H9 (cell line): Measurements from ENCODE around the gene PHF5A. TPM values are rescaled to one million over a fixed set of nuclear protein-coding genes. Genes with fewer than 3 reads are reported as not detected.

Experiments
- DNase-seq: peaks from one replicate; pipeline ENCODE4 v3.0.0-alpha.2; 2017
- H2AFZ ChIP-seq: one replicate; pipeline ENCODE4 v1.6.1; 2013; ENCODE audit warnings: mild to moderate bottlenecking, low read length, control low read depth, moderate library complexity
- H2AK5ac ChIP-seq: 2 replicates; pipeline ENCODE4 v1.6.1; 2013; ENCODE audit warnings: low read length, control low read depth, mixed read lengths; ENCODE audit not compliant: insufficient read length
- H2BK120ac ChIP-seq: one replicate; pipeline ENCODE4 v1.6.1; 2013; ENCODE audit warnings: low read depth, mild to moderate bottlenecking, low read length, control low read depth, inconsistent platforms; ENCODE audit not compliant: poor library complexity, severe bottlenecking
- H2BK12ac ChIP-seq: 2 replicates; pipeline ENCODE4 v1.6.1; 2013; ENCODE audit warnings: low read length, control low read depth, mixed read lengths, low read depth; ENCODE audit not compliant: insufficient read length
- H2BK15ac ChIP-seq: 2 replicates; pipeline ENCODE4 v1.6.1; 2013; ENCODE audit warnings: low read depth, low read length, control low read depth
- H2BK20ac ChIP-seq: one replicate; pipeline ENCODE4 v1.6.1; 2013; ENCODE audit warnings: low read depth, mild to moderate bottlenecking, low read length, control low read depth, inconsistent platforms; ENCODE audit not compliant: poor library complexity, severe bottlenecking
- H2BK5ac ChIP-seq: 2 replicates; pipeline ENCODE4 v1.6.1; 2013; ENCODE audit warnings: low read length, control low read depth, mixed read lengths; ENCODE audit not compliant: insufficient read length
- H3K14ac ChIP-seq: 2 replicates; pipeline ENCODE4 v1.6.1; 2013; ENCODE audit warnings: low read length, control low read depth; ENCODE audit not compliant: insufficient read depth
- H3K18ac ChIP-seq: 2 replicates; pipeline ENCODE4 v1.6.1; 2013; ENCODE audit warnings: low read depth, mild to moderate bottlenecking, mixed read lengths, low read length, control low read depth; ENCODE audit not compliant: insufficient read length
- H3K23ac ChIP-seq: 2 replicates; pipeline ENCODE4 v1.6.1; 2013; ENCODE audit warnings: low read length, control low read depth, mixed read lengths, low read depth; ENCODE audit not compliant: insufficient read length
- H3K23me2 ChIP-seq: 2 replicates; pipeline ENCODE4 v1.6.1; 2013; ENCODE audit warnings: low read depth, mild to moderate bottlenecking, mixed read lengths, low read length, control low read depth; ENCODE audit not compliant: insufficient read length, poor library complexity, severe bottlenecking
- H3K27ac ChIP-seq: 2 replicates; pipeline ENCODE4 v1.5.1; 2013; ENCODE audit warnings: low read length, control low read depth, mixed read lengths, low read depth; ENCODE audit not compliant: insufficient read length
- H3K27me3 ChIP-seq: 2 replicates; pipeline ENCODE4 v1.6.1; 2013; ENCODE audit warnings: low read length, control low read depth, inconsistent platforms; ENCODE audit not compliant: insufficient read depth
- H3K4ac ChIP-seq: 2 replicates; pipeline ENCODE4 v1.6.1; 2013; ENCODE audit warnings: low read depth, mild to moderate bottlenecking, control low read depth, inconsistent platforms, low read length, moderate library complexity
- H3K4me1 ChIP-seq: 2 replicates; pipeline ENCODE4 v1.6.1; 2013; ENCODE audit warnings: low read length, control low read depth, inconsistent platforms; ENCODE audit not compliant: insufficient read depth
- H3K4me2 ChIP-seq: 2 replicates; pipeline ENCODE4 v1.6.1; 2013; ENCODE audit warnings: low read length, control low read depth, mixed read lengths; ENCODE audit not compliant: insufficient read length, insufficient read depth
- H3K56ac ChIP-seq: 2 replicates; pipeline ENCODE4 v1.6.1; 2013; ENCODE audit warnings: low read depth, mild to moderate bottlenecking, mixed read lengths, low read length, control low read depth; ENCODE audit not compliant: insufficient read length
- H3K79me1 ChIP-seq: 2 replicates; pipeline ENCODE4 v1.6.1; 2013; ENCODE audit warnings: low read depth, mild to moderate bottlenecking, moderate library complexity, low read length, control low read depth, inconsistent platforms; ENCODE audit not compliant: insufficient read depth, poor library complexity, severe bottlenecking
- H3K79me2 ChIP-seq: 2 replicates; pipeline ENCODE4 v1.6.1; 2013; ENCODE audit warnings: low read length, control low read depth, inconsistent platforms; ENCODE audit not compliant: insufficient read depth
- H3K9ac ChIP-seq: 2 replicates; pipeline ENCODE4 v1.6.1; 2013; ENCODE audit warnings: low read length, control low read depth, mixed read lengths; ENCODE audit not compliant: insufficient read length; ENCODE audit errors: extremely low read depth
- H3K9me3 ChIP-seq: one replicate; pipeline ENCODE4 v1.6.1; 2013; ENCODE audit warnings: low read depth, low read length, inconsistent platforms; ENCODE audit not compliant: control insufficient read depth
- H3T11ph ChIP-seq: one replicate; pipeline ENCODE4 v1.6.1; 2013; ENCODE audit warnings: mild to moderate bottlenecking, low read length, control low read depth, inconsistent platforms
- H4K20me1 ChIP-seq: one replicate; pipeline ENCODE4 v1.6.1; 2013; ENCODE audit not compliant: control insufficient read depth, insufficient read length, insufficient read depth
- H4K5ac ChIP-seq: 2 replicates; pipeline ENCODE4 v1.6.1; 2013; ENCODE audit warnings: low read depth, mild to moderate bottlenecking, mixed read lengths, low read length, control low read depth; ENCODE audit not compliant: insufficient read length
- H4K8ac ChIP-seq: replicated peaks from 2 replicates; pipeline ENCODE4 v1.6.1; 2013; ENCODE audit warnings: low read length, control low read depth, mixed read lengths, low read depth; ENCODE audit not compliant: insufficient read length
- H4K91ac ChIP-seq: 2 replicates; pipeline ENCODE4 v1.6.1; 2013; ENCODE audit warnings: low read depth, mild to moderate bottlenecking, moderate library complexity, mixed read lengths, low read length, control low read depth; ENCODE audit not compliant: insufficient read length
- H3K27ac Mint-ChIP-seq, 3 experiments: 2 replicates in 2 of 3; 3 replicates in 1 of 3; pipeline ENCODE4 v1.8.0; 2020 to 2021; ENCODE audit warnings: mixed read lengths in 3 of 3, mild to moderate bottlenecking in 1 of 3, moderate library complexity in 1 of 3
- H3K27me3 Mint-ChIP-seq: 2 replicates; pipeline ENCODE4 v1.8.0; 2021; ENCODE audit warnings: low read depth, mild to moderate bottlenecking, moderate library complexity, mixed read lengths
- H3K36me3 Mint-ChIP-seq, 3 experiments: 2 replicates in 2 of 3; 3 replicates in 1 of 3; pipeline ENCODE4 v1.8.0; 2020 to 2021; ENCODE audit warnings: low read depth in 3 of 3, mixed read lengths in 3 of 3; ENCODE audit not compliant: insufficient read depth in 1 of 3
- H3K4me1 Mint-ChIP-seq, 2 experiments: 2 replicates each; pipeline ENCODE4 v1.8.0; 2020; ENCODE audit warnings: mixed read lengths in 2 of 2
- H3K4me3 Mint-ChIP-seq, 2 experiments: 2 replicates in 1 of 2; 3 replicates in 1 of 2; pipeline ENCODE4 v1.8.0; 2020 to 2021; ENCODE audit warnings: mild to moderate bottlenecking in 2 of 2, mixed read lengths in 2 of 2, moderate library complexity in 1 of 2
- H3K9me3 Mint-ChIP-seq, 2 experiments: 2 replicates in 1 of 2; 3 replicates in 1 of 2; pipeline ENCODE4 v1.8.0; 2020; ENCODE audit warnings: mild to moderate bottlenecking in 2 of 2, mixed read lengths in 2 of 2, moderate library complexity in 1 of 2
- CTCF ChIP-seq: fragments of 200-600 bp; sonication (generic); conservative IDR thresholded peaks from 3 replicates; pipeline ENCODE4 v1.8.0; 2021; ENCODE audit warnings: antibody characterized with exemption, mild to moderate bottlenecking
- WGBS: extraction: QIAGEN DNeasy Blood & Tissue Kit; methylation state at CpG from one replicate; pipeline ENCODE4 v1.1.7; 2013; ENCODE audit warnings: missing lambda C conversion rate, low lambda C conversion rate, mixed read lengths; ENCODE audit not compliant: insufficient read length; ENCODE audit errors: extremely low coverage; 5-methylcytosine and 5-hydroxymethylcytosine counted together
- total RNA-seq: library from RNA; stranded (reverse); gene quantifications from 2 replicates; pipeline ENCODE4 v1.2.1, GENCODE V29; 2021

PHF5A gene
- total RNA-seq, 1 experiment from 2014 or later = 114 TPM

GRCh38 chr22:41507330-41508063 is 39.0 kb upstream of the PHF5A start:
- H3K79me2 ChIP-seq = no peaks in the 10 kb centered on the region
- H3K23ac ChIP-seq = no peak overlapping the region
- H3K4me2 ChIP-seq = no peak overlapping the region
- peak overlapping the region in 2 of 3 experiments; percentile 34 to 91; a peak in 3 of 7 replicates for H3K27ac Mint-ChIP-seq
- H3K56ac ChIP-seq = no peak overlapping the region
- H2AFZ ChIP-seq = no peak overlapping the region
- no peak overlapping the region for H3T11ph ChIP-seq
- no peak overlapping the region for H2BK5ac ChIP-seq
- H3K9me3 Mint-ChIP-seq = no peaks in the 10 kb centered on the region
- H3K23me2 ChIP-seq = no peaks in the 10 kb centered on the region
- peaks cover 7 to 11% of the 10 kb centered on the region in 2 experiments for H3K4me1 Mint-ChIP-seq
- no peak overlapping the region for H2AK5ac ChIP-seq
- H3K9ac ChIP-seq = no peak overlapping the region
- DNase-seq = no peak
- no peak overlapping the region for H4K5ac ChIP-seq
- no peaks in the 10 kb centered on the region for H3K79me1 ChIP-seq
- H2BK12ac ChIP-seq = no peak overlapping the region
- no peaks in the 10 kb centered on the region for H3K9me3 ChIP-seq
- H3K4me3 Mint-ChIP-seq = no peak overlapping the region
- no CpG with 5 or more reads among the region's 23 CpGs for WGBS
- TF ChIP-seq CTCF = no peak
- H3K4ac ChIP-seq = no peak overlapping the region
- H3K4me1 ChIP-seq = no peaks in the 10 kb centered on the region; the same call in 1 of the 2 replicates
- H2BK15ac ChIP-seq = no peak overlapping the region
- peaks cover 20 to 41% (median 25%) of the 10 kb centered on the region in 3 experiments; a peak in 6 of 7 replicates for H3K36me3 Mint-ChIP-seq
- H4K20me1 ChIP-seq = no peaks in the 10 kb centered on the region
- no peak overlapping the region for H3K27ac ChIP-seq
- H2BK120ac ChIP-seq = no peak overlapping the region
- no peak overlapping the region for H3K14ac ChIP-seq
- H3K27me3 Mint-ChIP-seq = no peaks in the 10 kb centered on the region
- no peak overlapping the region for H2BK20ac ChIP-seq
- H4K91ac ChIP-seq = no peak overlapping the region
- H3K27me3 ChIP-seq = no peaks in the 10 kb centered on the region
- H4K8ac ChIP-seq = no peak overlapping the region
- H3K18ac ChIP-seq = no peak overlapping the region
